SH-SY5Y (cell line): ENCODE data around the gene YWHAQ.

Experiments
- GATA2 ChIP-seq: IDR thresholded peaks from 2 replicates; pipeline ENCODE4 v1.6.1; 2011; ENCODE audit warnings: mild to moderate bottlenecking, low read depth, low read length
- GATA3 ChIP-seq: IDR thresholded peaks from 2 replicates; pipeline ENCODE4 v1.6.1; 2011; ENCODE audit warnings: low read depth, mild to moderate bottlenecking, low read length, moderate library complexity

DNA sequence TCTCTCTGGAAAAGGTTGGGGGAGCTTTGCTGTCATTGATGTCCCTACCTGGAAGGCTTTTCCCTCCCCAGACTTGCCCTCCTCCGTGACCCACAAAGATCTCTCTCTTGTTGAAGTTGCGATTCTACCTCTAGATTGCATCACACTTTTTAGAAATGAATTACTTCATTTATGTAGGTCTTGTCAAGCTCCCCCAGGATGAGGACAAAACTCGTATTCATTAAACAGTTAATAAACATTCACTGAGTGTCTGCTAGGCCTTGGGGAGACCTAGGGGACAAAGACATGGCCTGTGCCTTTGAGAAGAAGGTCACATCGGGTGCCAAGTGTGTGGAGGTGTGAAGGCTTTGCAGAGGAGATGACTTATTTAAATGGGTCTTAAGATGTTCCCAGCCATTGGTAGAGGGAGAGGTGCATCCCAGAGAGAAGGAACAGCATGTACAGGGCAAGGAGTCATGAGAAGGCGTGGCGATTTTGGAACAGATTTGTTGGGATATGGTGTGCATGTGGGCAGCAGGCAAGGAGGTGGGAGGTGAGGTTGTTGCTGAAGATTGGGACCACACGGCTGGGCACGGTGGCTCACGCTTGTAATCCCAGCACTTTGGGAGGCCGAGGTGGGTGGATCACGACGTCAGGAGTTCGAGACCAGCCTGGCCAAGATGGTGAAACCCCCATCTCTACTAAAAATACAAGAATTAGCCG lies 9.8 kb upstream of the YWHAQ start:
- TF ChIP-seq GATA2 = no peak
- no peak for TF ChIP-seq GATA3
